ENCODE results near the gene ZNF786. TPM values are rescaled to one million over a fixed set of nuclear protein-coding genes. Genes with fewer than 3 reads are reported as not detected.
A peak's percentile ranks its signal among the peaks of the same experiment; 100 is the strongest.
"Not testable (repeated sequence)": the region's sequence is repeated elsewhere in the genome, so short reads cannot be mapped to it uniquely, and the experiment has no call there.

The ZNF786 gene
- polyA plus RNA-seq, 6 donors from 2014 or later = 3.6 to 15.1 (median 6.3) TPM

GRCh38 chr7:149103424-149103823 is 12.9 kb upstream of the ZNF786 start:
- Mint-ChIP-seq H3K27ac (peak overlapping the region in 1 of 6 donors; percentile 22), H3K27me3 (no peaks in the 10 kb centered on the region), H3K4me3 (no peak overlapping the region), H3K9me3 (no peaks in the 10 kb centered on the region), H3K4me1 (peaks cover 0 to 4% (median 0%) of the 10 kb centered on the region in 3 donors), H3K36me3 (peaks cover 0 to 4% of the 10 kb centered on the region in 2 donors)
- ATAC-seq (ENCODE audit: low read depth in 2 of 2) (no peak), DNase-seq (no peak)

- DNase-seq = no peak
- Mint-ChIP-seq H3K9me3 (no peaks in the 10 kb centered on the region), H3K27me3 (no peaks in the 10 kb centered on the region), H3K27ac (no peak overlapping the region), H3K4me3 (no peak overlapping the region), H3K4me1 (peaks cover 0 to 4% (median 0%) of the 10 kb centered on the region in 3 donors), H3K36me3 (peaks cover 0 to 4% of the 10 kb centered on the region in 2 donors)
- ATAC-seq (ENCODE audit: low read depth in 2 of 2) = no peak
These were observed 12.1 kb upstream of the ZNF786 start for GRCh38 chr7:149102666-149103065.

GRCh38 chr7:149100821-149101220 is 10.3 kb upstream of the ZNF786 start:
- H3K4me3 Mint-ChIP-seq = peak overlapping the region in 1 of 8 donors; percentile 4
- no peak for ATAC-seq (ENCODE audit: low read depth in 2 of 2)
- H3K36me3 Mint-ChIP-seq = peaks cover 0 to 4% of the 10 kb centered on the region in 2 donors
- no peaks in the 10 kb centered on the region for H3K27me3 Mint-ChIP-seq
- no peaks in the 10 kb centered on the region for H3K9me3 Mint-ChIP-seq
- no peak for DNase-seq
- peak overlapping the region in 1 of 6 donors; percentile 10 for H3K27ac Mint-ChIP-seq
- H3K4me1 Mint-ChIP-seq = peaks cover 0 to 4% (median 0%) of the 10 kb centered on the region in 3 donors

GRCh38 chr7:149099058-149099457 is 8.5 kb upstream of the ZNF786 start:
- Mint-ChIP-seq H3K4me1 (peaks cover 0 to 4% (median 0%) of the 10 kb centered on the region in 3 donors), H3K9me3 (no peaks in the 10 kb centered on the region), H3K27ac (no peak overlapping the region), H3K36me3 (no peaks in the 10 kb centered on the region), H3K4me3 (peak overlapping the region in 1 of 8 donors; percentile 27), H3K27me3 (no peaks in the 10 kb centered on the region)
- no peak for ATAC-seq (ENCODE audit: low read depth in 2 of 2)
- DNase-seq = no peak

GRCh38 chr7:149097088-149097487 is 6.6 kb upstream of the ZNF786 start:
- no peaks in the 10 kb centered on the region for H3K9me3 Mint-ChIP-seq
- peak overlapping the region in 1 of 8 donors; percentile 63 for H3K4me3 Mint-ChIP-seq
- ATAC-seq (ENCODE audit: low read depth in 2 of 2) = no peak
- no peaks in the 10 kb centered on the region for H3K27me3 Mint-ChIP-seq
- no peaks in the 10 kb centered on the region for H3K36me3 Mint-ChIP-seq
- H3K4me1 Mint-ChIP-seq = peaks cover 0 to 4% (median 0%) of the 10 kb centered on the region in 3 donors
- H3K27ac Mint-ChIP-seq = no peak overlapping the region
- DNase-seq = no peak

GRCh38 chr7:149093228-149093627 is 2.7 kb upstream of the ZNF786 start:
- no peak for ATAC-seq (ENCODE audit: low read depth in 2 of 2)
- Mint-ChIP-seq H3K9me3 (no peaks in the 10 kb centered on the region), H3K27ac (peak overlapping the region in 4 of 6 donors; percentile 45 to 83 (median 55)), H3K4me3 (peak overlapping the region in 3 of 8 donors; percentile 47 to 91 (median 70)), H3K4me1 (peaks cover 12 to 22% (median 17%) of the 10 kb centered on the region in 3 donors), H3K27me3 (no peaks in the 10 kb centered on the region), H3K36me3 (no peaks in the 10 kb centered on the region)
- no peak for DNase-seq

- H3K27me3 Mint-ChIP-seq; DNase-seq; H3K9me3 Mint-ChIP-seq; ATAC-seq (ENCODE audit: low read depth in 2 of 2); H3K36me3 Mint-ChIP-seq: not testable (repeated sequence)
- Mint-ChIP-seq H3K4me1 (peaks cover 12 to 30% (median 23%) of the 10 kb centered on the region in 3 donors), H3K27ac (peak overlapping the region in 2 of 6 donors; percentile 45 to 95), H3K4me3 (peak overlapping the region in 7 of 8 donors; percentile 35 to 99 (median 91))
These were observed 1.7 kb upstream of the ZNF786 start for GRCh38 chr7:149092244-149092643.

- no peak for ATAC-seq (ENCODE audit: low read depth in 2 of 2)
- Mint-ChIP-seq H3K27me3 (no peaks in the 10 kb centered on the region), H3K4me1 (peaks cover 20 to 49% (median 46%) of the 10 kb centered on the region in 3 donors), H3K9me3 (peaks cover 0 to 6% (median 0%) of the 10 kb centered on the region in 7 donors), H3K4me3 (peak overlapping the region in 2 of 8 donors; percentile 59 to 70), H3K36me3 (no peaks in the 10 kb centered on the region), H3K27ac (peak overlapping the region in 1 of 6 donors; percentile 37)
- no peak for DNase-seq
These were observed 3.1 kb downstream of the ZNF786 start for GRCh38 chr7:149087376-149087775.

GRCh38 chr7:149085866-149086265 is 4.7 kb downstream of the ZNF786 start:
- DNase-seq (no peak), ATAC-seq (ENCODE audit: low read depth in 2 of 2) (no peak)
- Mint-ChIP-seq H3K4me3 (peak overlapping the region in 1 of 8 donors; percentile 54), H3K36me3 (peaks cover 0 to under 1% of the 10 kb centered on the region in 2 donors), H3K27ac (peak overlapping the region in 3 of 6 donors; percentile 28 to 71 (median 45)), H3K9me3 (peaks cover 0 to 6% (median 0%) of the 10 kb centered on the region in 7 donors), H3K4me1 (peaks cover 15 to 49% (median 39%) of the 10 kb centered on the region in 3 donors), H3K27me3 (no peaks in the 10 kb centered on the region)

- H3K27ac Mint-ChIP-seq = no peak overlapping the region
- peak overlapping the region in 1 of 8 donors; percentile 13 for H3K4me3 Mint-ChIP-seq
- DNase-seq = no peak
- H3K4me1 Mint-ChIP-seq = peaks cover 8 to 40% (median 30%) of the 10 kb centered on the region in 3 donors
- ATAC-seq (ENCODE audit: low read depth in 2 of 2) = no peak
- H3K36me3 Mint-ChIP-seq = peaks cover 0 to 4% of the 10 kb centered on the region in 2 donors
- H3K9me3 Mint-ChIP-seq = peaks cover 0 to 6% (median 0%) of the 10 kb centered on the region in 7 donors
- no peaks in the 10 kb centered on the region for H3K27me3 Mint-ChIP-seq
These were observed 6.1 kb downstream of the ZNF786 start for GRCh38 chr7:149084407-149084806.

GRCh38 chr7:149081914-149082313 is 8.6 kb downstream of the ZNF786 start:
- Mint-ChIP-seq H3K4me3 (no peak overlapping the region), H3K4me1 (peaks cover 8 to 23% (median 23%) of the 10 kb centered on the region in 3 donors), H3K27ac (peak overlapping the region in 2 of 6 donors; percentile 57 to 58), H3K36me3 (peaks cover 4 to 7% of the 10 kb centered on the region in 2 donors), H3K9me3 (peaks cover 0 to 6% (median 0%) of the 10 kb centered on the region in 7 donors), H3K27me3 (no peaks in the 10 kb centered on the region)
- DNase-seq (no peak), ATAC-seq (ENCODE audit: low read depth in 2 of 2) (no peak)

GRCh38 chr7:149077594-149077993 is 12.9 kb downstream of the ZNF786 start:
- H3K9me3 Mint-ChIP-seq = no peaks in the 10 kb centered on the region
- H3K36me3 Mint-ChIP-seq = peaks cover 11 to 12% of the 10 kb centered on the region in 2 donors
- DNase-seq (no peak), ATAC-seq (ENCODE audit: low read depth in 2 of 2) (no peak)
- no peak overlapping the region for H3K4me3 Mint-ChIP-seq
- no peak overlapping the region for H3K27ac Mint-ChIP-seq
- H3K27me3 Mint-ChIP-seq = no peaks in the 10 kb centered on the region
- H3K4me1 Mint-ChIP-seq = peaks cover 0 to 9% (median 4%) of the 10 kb centered on the region in 3 donors

- H3K36me3 Mint-ChIP-seq = peaks cover 8 to 11% of the 10 kb centered on the region in 2 donors
- peak overlapping the region in 2 of 6 donors; percentile 49 to 74 for H3K27ac Mint-ChIP-seq
- no peaks in the 10 kb centered on the region for H3K27me3 Mint-ChIP-seq
- H3K9me3 Mint-ChIP-seq = no peaks in the 10 kb centered on the region
- ATAC-seq (ENCODE audit: low read depth in 2 of 2) (no peak), DNase-seq (no peak)
- peaks cover 0 to 4% (median 0%) of the 10 kb centered on the region in 3 donors for H3K4me1 Mint-ChIP-seq
- H3K4me3 Mint-ChIP-seq = no peak overlapping the region
These were observed 15.2 kb downstream of the ZNF786 start for GRCh38 chr7:149075286-149075685.

- Mint-ChIP-seq H3K4me1 (peaks cover 0 to 4% (median 0%) of the 10 kb centered on the region in 3 donors), H3K9me3 (no peaks in the 10 kb centered on the region), H3K27me3 (no peaks in the 10 kb centered on the region), H3K36me3 (peaks cover 8 to 11% of the 10 kb centered on the region in 2 donors), H3K4me3 (peak overlapping the region in 1 of 8 donors; percentile 33), H3K27ac (peak overlapping the region in 1 of 6 donors; percentile 16)
- DNase-seq (no peak), ATAC-seq (ENCODE audit: low read depth in 2 of 2) (no peak)
These were observed 16.2 kb downstream of the ZNF786 start for GRCh38 chr7:149074116-149074885.

All from naive B cell (primary cell).